22Rv1 (cell line): ENCODE results near the gene IAH1.

Experiments
- CTCF ChIP-seq: fragments of 450-650 bp; IDR thresholded peaks from 2 replicates; pipeline ENCODE4 v1.5.1; 2017; ENCODE audit warnings: mild to moderate bottlenecking
- ZFX ChIP-seq: fragments of 450-650 bp; IDR thresholded peaks from 2 replicates; pipeline ENCODE4 v1.6.1; 2017; ENCODE audit warnings: antibody characterized with exemption, borderline replicate concordance

- TF ChIP-seq CTCF (no peak), ZFX (no peak)
These were observed 10.7 kb upstream of the IAH1 start for GRCh38 chr2:9463698-9464034.
